HepG2 (cell line): ENCODE results near the gene RPL41. TPM values are rescaled to one million over a fixed set of nuclear protein-coding genes. Genes with fewer than 3 reads are reported as not detected.

Experiments used
- CBX2 ChIP-seq, 2 experiments: fragments of 200-600 bp in 1 of 2; sonication (generic); formaldehyde crosslinking in 1 of 2; IDR thresholded peaks; 2 replicates each; pipeline versions ENCODE4 v1.7.0 to v1.8.1; 2018 to 2022; ENCODE audit warnings: low read depth in 2 of 2, low read length in 1 of 2, mild to moderate bottlenecking in 1 of 2, missing genetic modification reagents in 1 of 2
- HDAC6 ChIP-seq: fragments of 200-600 bp; sonication (generic); IDR thresholded peaks from 2 replicates; pipeline ENCODE4 v1.7.0; 2017; ENCODE audit warnings: mild to moderate bottlenecking, antibody characterized with exemption, low read length, low read depth
- IKZF1 ChIP-seq: fragments of 450-650 bp; IDR thresholded peaks from 2 replicates; pipeline ENCODE4 v1.7.1; 2016
- KDM3A ChIP-seq: IDR thresholded peaks from 2 replicates; pipeline ENCODE4 v1.6.1; 2018; ENCODE audit warnings: low read depth, missing compliant biosample characterization
- PBX2 ChIP-seq: IDR thresholded peaks from 2 replicates; pipeline ENCODE4 v1.6.1; 2016; ENCODE audit warnings: control low read depth
- POGZ ChIP-seq: sonication (generic); formaldehyde crosslinking; IDR thresholded peaks from 2 replicates; pipeline ENCODE4 v1.4.0; 2020; ENCODE audit warnings: mild to moderate bottlenecking, missing genetic modification reagents
- RAD21 ChIP-seq: fragments of 450-650 bp; formaldehyde crosslinking; IDR thresholded peaks from 2 replicates; pipeline ENCODE4 v1.5.0; 2020; ENCODE audit warnings: mild to moderate bottlenecking
- RCOR2 ChIP-seq: IDR thresholded peaks from 2 replicates; pipeline ENCODE4 v1.6.1; 2016; ENCODE audit warnings: missing biosample characterization, missing genetic modification reagents
- RELA ChIP-seq: sonication (generic); formaldehyde crosslinking; IDR thresholded peaks from 2 replicates; pipeline ENCODE4 v1.4.0; 2020; ENCODE audit warnings: missing genetic modification reagents
- SCMH1 ChIP-seq: sonication (generic); formaldehyde crosslinking; IDR thresholded peaks from 2 replicates; pipeline ENCODE4 v1.9.0; 2021; ENCODE audit warnings: missing genetic modification reagents, mild to moderate bottlenecking, borderline replicate concordance
- SKI ChIP-seq: fragments of 450-650 bp; IDR thresholded peaks from one replicate; pipeline ENCODE4 v1.6.1; 2018; ENCODE audit warnings: mild to moderate bottlenecking; ENCODE audit not compliant: partially characterized antibody
- SRF ChIP-seq: IDR thresholded peaks from 2 replicates; pipeline ENCODE4 v1.6.1; 2011; ENCODE audit warnings: mild to moderate bottlenecking, low read depth, low read length, moderate library complexity
- TCF7 ChIP-seq: sonication (generic); IDR thresholded peaks from 2 replicates; pipeline ENCODE4 v1.6.1; 2016; ENCODE audit warnings: antibody characterized with exemption, low read depth
- TSC22D2 ChIP-seq: sonication (generic); formaldehyde crosslinking; IDR thresholded peaks from 2 replicates; pipeline ENCODE4 v1.5.1; 2020; ENCODE audit warnings: missing genetic modification reagents, mild to moderate bottlenecking, borderline replicate concordance
- ZFP36L1 ChIP-seq: sonication (generic); formaldehyde crosslinking; IDR thresholded peaks from 2 replicates; pipeline ENCODE4 v1.8.0; 2022; ENCODE audit warnings: mild to moderate bottlenecking, missing genetic modification reagents, moderate library complexity
- ZNF136 ChIP-seq: sonication (generic); formaldehyde crosslinking; IDR thresholded peaks from 2 replicates; pipeline ENCODE4 v1.8.1; 2022; ENCODE audit warnings: low read depth, mild to moderate bottlenecking, moderate library complexity, missing genetic modification reagents
- ZNF362 ChIP-seq: sonication (generic); formaldehyde crosslinking; IDR thresholded peaks from 2 replicates; pipeline ENCODE4 v1.4.0; 2020; ENCODE audit warnings: missing genetic modification reagents, mild to moderate bottlenecking, borderline replicate concordance
- ZNF607 ChIP-seq: sonication (generic); formaldehyde crosslinking; IDR thresholded peaks from 2 replicates; pipeline ENCODE4 v1.5.1; 2020; ENCODE audit warnings: missing genetic modification reagents, mild to moderate bottlenecking, borderline replicate concordance
- ZNF687 ChIP-seq: sonication (generic); formaldehyde crosslinking; IDR thresholded peaks from 2 replicates; pipeline ENCODE4 v1.5.1; 2020; ENCODE audit warnings: mild to moderate bottlenecking, missing genetic modification reagents, moderate library complexity
- polyA plus RNA-seq, 8 experiments: library from polyadenylated mRNA; depleted of rRNA in 3 of 8; stranded (reverse) in 7 of 8; unstranded in 1 of 8; fragments of >200 nt; fragmentation: Illumina TruSeq in 4 of 8; extraction: Trizol in 4 of 8; gene quantifications; 2 replicates each; pipeline versions ENCODE4 v1.2.1 to v1.2.3, GENCODE V29; 2011 to 2016; ENCODE audit warnings: low read depth in 4 of 8, missing spikeins in 1 of 8, mixed read lengths in 1 of 8; ENCODE audit not compliant: insufficient read depth in 1 of 8
- total RNA-seq, 5 experiments: library from RNA; depleted of rRNA; stranded (reverse); fragments of >200 nt; fragmentation: Illumina TruSeq; extraction: Trizol; gene quantifications; 2 replicates each; pipeline ENCODE4 v1.2.3, GENCODE V29; 2016; ENCODE audit warnings: low read depth in 1 of 5
- TF ChIP-seq, protein P1 (sequence below): sonication (generic); formaldehyde crosslinking; conservative IDR thresholded peaks from 2 replicates; pipeline ENCODE4 v1.4.0; 2020; ENCODE audit warnings: mild to moderate bottlenecking, missing genetic modification reagents, moderate library complexity

RPL41 gene
- total and polyA plus RNA-seq, 2 of the 13 experiments (the other 11 are each of a cell fraction or from before 2014, with no cell fraction given) = 4,012 to 7,670 TPM

- TF ChIP-seq ZNF687 (CRISPR knock-in tag) = no peak
- TF ChIP-seq RAD21 (CRISPR knock-in tag) = peak; percentile 80
- 0 out of 2 replicates have a peak, but pooled peaks have one; percentile 16 for TF ChIP-seq SRF
- TF ChIP-seq TCF7 = no peak
- 0 out of 2 replicates have a peak, but pooled peaks have one; percentile 11 for TF ChIP-seq RCOR2
- 0 out of 2 replicates have a peak, but pooled peaks have one; percentile 37 for TF ChIP-seq RELA (CRISPR knock-in tag)
- TF ChIP-seq POGZ = peak; percentile 23; the same call in 1 of the 2 replicates
- no peak for TF ChIP-seq HDAC6
- no peak for TF ChIP-seq SCMH1
- no peak for TF ChIP-seq ZFP36L1
- no peak for TF ChIP-seq ZNF136 (CRISPR knock-in tag)
- no peak for TF ChIP-seq CBX2 (IDR thresholded peaks at IDR 0.05; ENCODE audit: low read depth, low read length)
- no peak for TF ChIP-seq CBX2 (CRISPR knock-in tag; IDR thresholded peaks at IDR 0.05; ENCODE audit: low read depth)
- peak; percentile 25 for TF ChIP-seq SKI
- TF ChIP-seq ZNF362 = no peak
- TF ChIP-seq IKZF1 = no peak
- TF ChIP-seq ZNF607 (CRISPR knock-in tag) = no peak
- peak; percentile 28; the same call in 1 of the 2 replicates for TF ChIP-seq KDM3A (CRISPR knock-in tag)
- TF ChIP-seq PBX2 (CRISPR knock-in tag) = no peak
- TF ChIP-seq, protein P1, sequence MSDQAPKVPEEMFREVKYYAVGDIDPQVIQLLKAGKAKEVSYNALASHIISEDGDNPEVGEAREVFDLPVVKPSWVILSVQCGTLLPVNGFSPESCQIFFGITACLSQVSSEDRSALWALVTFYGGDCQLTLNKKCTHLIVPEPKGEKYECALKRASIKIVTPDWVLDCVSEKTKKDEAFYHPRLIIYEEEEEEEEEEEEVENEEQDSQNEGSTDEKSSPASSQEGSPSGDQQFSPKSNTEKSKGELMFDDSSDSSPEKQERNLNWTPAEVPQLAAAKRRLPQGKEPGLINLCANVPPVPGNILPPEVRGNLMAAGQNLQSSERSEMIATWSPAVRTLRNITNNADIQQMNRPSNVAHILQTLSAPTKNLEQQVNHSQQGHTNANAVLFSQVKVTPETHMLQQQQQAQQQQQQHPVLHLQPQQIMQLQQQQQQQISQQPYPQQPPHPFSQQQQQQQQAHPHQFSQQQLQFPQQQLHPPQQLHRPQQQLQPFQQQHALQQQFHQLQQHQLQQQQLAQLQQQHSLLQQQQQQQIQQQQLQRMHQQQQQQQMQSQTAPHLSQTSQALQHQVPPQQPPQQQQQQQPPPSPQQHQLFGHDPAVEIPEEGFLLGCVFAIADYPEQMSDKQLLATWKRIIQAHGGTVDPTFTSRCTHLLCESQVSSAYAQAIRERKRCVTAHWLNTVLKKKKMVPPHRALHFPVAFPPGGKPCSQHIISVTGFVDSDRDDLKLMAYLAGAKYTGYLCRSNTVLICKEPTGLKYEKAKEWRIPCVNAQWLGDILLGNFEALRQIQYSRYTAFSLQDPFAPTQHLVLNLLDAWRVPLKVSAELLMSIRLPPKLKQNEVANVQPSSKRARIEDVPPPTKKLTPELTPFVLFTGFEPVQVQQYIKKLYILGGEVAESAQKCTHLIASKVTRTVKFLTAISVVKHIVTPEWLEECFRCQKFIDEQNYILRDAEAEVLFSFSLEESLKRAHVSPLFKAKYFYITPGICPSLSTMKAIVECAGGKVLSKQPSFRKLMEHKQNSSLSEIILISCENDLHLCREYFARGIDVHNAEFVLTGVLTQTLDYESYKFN (CRISPR knock-in tag) = peak; percentile 43
- TF ChIP-seq TSC22D2 = no peak
Measured at GRCh38 chr12:56119361-56119796, 2.9 kb downstream of the RPL41 start (continued).
